ENCODE measurements around the gene PDE7B.
"Not testable (repeated sequence)": the region's sequence is repeated elsewhere in the genome, so short reads cannot be mapped to it uniquely, and the experiment has no call there.

PDE7B gene

GRCh38 chr6:135842618-135843392 lies 8.7 kb upstream of the PDE7B start:
- no peak for DNase-seq (ENCODE audit: low read depth in 2 of 2)

GRCh38 chr6:135850882-135851281 lies 619 bp upstream of the PDE7B start:
- DNase-seq (ENCODE audit: low read depth in 2 of 2), result no peak

GRCh38 chr6:135852746-135853145 lies 1.2 kb downstream of the PDE7B start:
- DNase-seq (ENCODE audit: low read depth in 2 of 2), result no peak

- DNase-seq (ENCODE audit: low read depth in 2 of 2), result no peak
Observed at GRCh38 chr6:135853227-135853626, 1.7 kb downstream of the PDE7B start.

- no peak for DNase-seq (ENCODE audit: low read depth in 2 of 2)
Observed at GRCh38 chr6:135853986-135854385, 2.5 kb downstream of the PDE7B start.

GRCh38 chr6:135854799-135855198 lies 3.3 kb downstream of the PDE7B start:
- no peak for DNase-seq (ENCODE audit: low read depth in 2 of 2)

GRCh38 chr6:135858931-135859330 lies 7.4 kb downstream of the PDE7B start:
- DNase-seq (ENCODE audit: low read depth in 2 of 2), result no peak

- no peak for DNase-seq (ENCODE audit: low read depth in 2 of 2)
Observed at GRCh38 chr6:135860361-135860760, 8.9 kb downstream of the PDE7B start.

- DNase-seq (ENCODE audit: low read depth in 2 of 2), result no peak
Observed at GRCh38 chr6:135861189-135861588, 9.7 kb downstream of the PDE7B start.

- not testable (repeated sequence) for DNase-seq (ENCODE audit: low read depth in 2 of 2)
Observed at GRCh38 chr6:135864929-135865328, 13.4 kb downstream of the PDE7B start.

- no peak for DNase-seq (ENCODE audit: low read depth in 2 of 2)
Observed at GRCh38 chr6:135866445-135867123, 15.1 kb downstream of the PDE7B start.

- DNase-seq (ENCODE audit: low read depth in 2 of 2), result no peak
Observed at GRCh38 chr6:135867332-135867731, 15.8 kb downstream of the PDE7B start.

- no peak for DNase-seq (ENCODE audit: low read depth in 2 of 2)
Observed at GRCh38 chr6:135869857-135870256, 18.4 kb downstream of the PDE7B start.

GRCh38 chr6:135870722-135871121 lies 19.2 kb downstream of the PDE7B start:
- no peak for DNase-seq (ENCODE audit: low read depth in 2 of 2)

GRCh38 chr6:135871296-135871695 lies 19.8 kb downstream of the PDE7B start:
- DNase-seq (ENCODE audit: low read depth in 2 of 2), result no peak

GRCh38 chr6:135871878-135872277 lies 20.4 kb downstream of the PDE7B start:
- no peak for DNase-seq (ENCODE audit: low read depth in 2 of 2)

- no peak for DNase-seq (ENCODE audit: low read depth in 2 of 2)
Observed at GRCh38 chr6:135875446-135875845, 23.9 kb downstream of the PDE7B start.

GRCh38 chr6:135876058-135876457 lies 24.6 kb downstream of the PDE7B start:
- no peak for DNase-seq (ENCODE audit: low read depth in 2 of 2)

GRCh38 chr6:135877666-135878065 lies 26.2 kb downstream of the PDE7B start:
- DNase-seq (ENCODE audit: low read depth in 2 of 2), result no peak

- peak; percentile 11 to 18 for DNase-seq (ENCODE audit: low read depth in 2 of 2)
Observed at GRCh38 chr6:135880066-135880972, 28.8 kb downstream of the PDE7B start.

GRCh38 chr6:135883045-135883444 lies 31.5 kb downstream of the PDE7B start:
- DNase-seq (ENCODE audit: low read depth in 2 of 2), result no peak

GRCh38 chr6:135883536-135883935 lies 32.0 kb downstream of the PDE7B start:
- DNase-seq (ENCODE audit: low read depth in 2 of 2), result no peak

Measured in activated CD4-positive, alpha-beta T cell treated with anti-CD3 and anti-CD28 coated beads for 24 hours (primary cell).